GM12801 (cell line): Measurements from ENCODE around the gene LYRM4.

Experiments
- TF ChIP-seq, protein P1 (sequence below): IDR thresholded peaks from one replicate; pipeline ENCODE4 v1.5.1; 2011; ENCODE audit warnings: control low read depth; ENCODE audit not compliant: insufficient read length; ENCODE audit errors: extremely low read depth

Gene LYRM4

DNA sequence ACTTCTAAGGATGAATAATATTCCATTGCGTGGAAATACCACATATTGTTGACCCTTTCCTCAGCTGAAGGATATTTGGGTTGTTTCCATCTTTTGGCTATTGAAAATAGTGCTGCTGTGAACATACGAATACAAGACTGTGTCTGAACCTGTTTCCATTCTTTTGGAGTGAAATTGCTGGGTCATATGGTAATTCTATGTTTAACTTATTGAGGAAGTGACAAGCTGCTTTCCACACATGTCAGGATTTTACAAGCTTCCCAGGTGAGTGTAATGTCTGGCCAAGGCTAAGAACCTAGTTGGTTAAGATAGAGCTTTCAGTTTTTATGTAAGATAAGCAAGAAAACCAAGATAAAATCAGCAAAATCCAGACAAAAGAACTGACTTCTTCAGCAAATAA lies 126.8 kb downstream of the LYRM4 start:
- TF ChIP-seq, protein P1, sequence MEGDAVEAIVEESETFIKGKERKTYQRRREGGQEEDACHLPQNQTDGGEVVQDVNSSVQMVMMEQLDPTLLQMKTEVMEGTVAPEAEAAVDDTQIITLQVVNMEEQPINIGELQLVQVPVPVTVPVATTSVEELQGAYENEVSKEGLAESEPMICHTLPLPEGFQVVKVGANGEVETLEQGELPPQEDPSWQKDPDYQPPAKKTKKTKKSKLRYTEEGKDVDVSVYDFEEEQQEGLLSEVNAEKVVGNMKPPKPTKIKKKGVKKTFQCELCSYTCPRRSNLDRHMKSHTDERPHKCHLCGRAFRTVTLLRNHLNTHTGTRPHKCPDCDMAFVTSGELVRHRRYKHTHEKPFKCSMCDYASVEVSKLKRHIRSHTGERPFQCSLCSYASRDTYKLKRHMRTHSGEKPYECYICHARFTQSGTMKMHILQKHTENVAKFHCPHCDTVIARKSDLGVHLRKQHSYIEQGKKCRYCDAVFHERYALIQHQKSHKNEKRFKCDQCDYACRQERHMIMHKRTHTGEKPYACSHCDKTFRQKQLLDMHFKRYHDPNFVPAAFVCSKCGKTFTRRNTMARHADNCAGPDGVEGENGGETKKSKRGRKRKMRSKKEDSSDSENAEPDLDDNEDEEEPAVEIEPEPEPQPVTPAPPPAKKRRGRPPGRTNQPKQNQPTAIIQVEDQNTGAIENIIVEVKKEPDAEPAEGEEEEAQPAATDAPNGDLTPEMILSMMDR, result no peak

DNA sequence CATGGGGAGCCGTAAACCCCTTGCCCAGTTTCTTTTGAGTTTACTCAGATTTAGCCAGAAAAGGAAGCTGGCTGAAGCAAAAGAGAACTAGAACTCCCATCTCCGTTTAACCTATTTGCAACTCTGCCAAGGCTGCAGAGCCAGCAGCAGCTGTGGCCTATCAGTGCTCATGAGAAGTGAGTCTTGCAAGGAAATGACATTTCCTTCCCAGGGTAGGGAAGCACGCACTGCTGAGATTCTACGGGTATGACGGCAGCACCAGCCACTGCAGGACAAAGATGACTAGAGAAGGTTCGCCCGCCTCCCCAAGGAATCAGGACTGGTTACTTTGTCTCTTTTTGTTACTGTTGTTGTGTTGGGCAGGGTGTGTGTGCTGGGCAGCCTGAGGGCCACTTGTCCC lies 128.0 kb downstream of the LYRM4 start:
- TF ChIP-seq, protein P1, result no peak

DNA sequence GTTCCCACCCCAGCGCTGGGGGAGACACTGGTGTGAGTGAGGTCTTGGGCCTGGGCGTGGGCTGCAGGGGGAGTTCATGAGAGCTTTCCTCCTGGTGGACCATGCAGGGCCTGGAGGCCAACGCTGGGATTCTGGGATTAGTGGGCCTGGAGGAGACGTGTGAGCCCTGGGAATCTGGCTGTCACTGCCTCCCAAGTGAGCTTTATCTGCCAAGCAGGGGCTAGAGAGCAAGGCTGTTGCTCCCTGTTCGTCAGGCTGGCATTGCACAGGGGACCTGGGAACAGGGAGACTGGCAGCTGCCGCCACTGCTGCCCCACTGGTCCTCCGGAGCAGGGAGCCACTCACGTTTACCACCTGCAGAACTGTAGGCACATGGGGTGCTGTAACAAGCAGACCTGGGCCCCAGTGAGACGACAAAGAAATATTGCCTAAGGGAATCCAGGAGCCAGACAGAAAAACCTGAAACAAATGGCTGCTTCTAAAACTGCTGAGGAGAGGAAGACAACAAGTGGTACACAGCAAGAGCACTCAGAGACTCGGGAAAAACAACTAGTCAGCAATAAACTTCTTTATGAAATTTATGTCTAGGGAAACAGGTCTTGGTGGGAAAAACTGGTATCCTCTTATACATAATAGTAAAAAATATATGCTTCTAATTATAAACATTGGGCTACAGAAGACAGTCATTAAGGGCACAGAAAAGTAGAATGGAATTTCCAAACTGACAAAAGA lies 130.4 kb downstream of the LYRM4 start:
- TF ChIP-seq, protein P1, result no peak

DNA sequence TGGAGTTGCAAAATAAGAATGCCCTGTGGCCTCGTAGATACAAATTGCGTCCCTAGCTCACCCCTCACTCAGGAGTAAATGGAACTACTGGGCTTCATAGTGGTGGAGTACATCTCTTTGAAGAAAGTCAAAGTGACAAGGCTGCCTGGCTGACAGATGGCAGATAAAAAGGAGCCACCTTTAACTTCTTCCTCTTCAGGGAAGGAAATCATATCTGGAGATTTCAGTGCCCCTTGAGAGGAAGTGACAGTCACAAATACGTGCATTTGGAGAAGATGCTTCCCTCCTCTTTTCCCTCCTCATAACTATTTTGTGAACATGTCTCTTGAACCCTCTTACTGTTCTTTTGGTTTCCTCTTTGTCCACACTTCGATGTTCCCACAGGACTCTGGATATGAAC lies 132.4 kb downstream of the LYRM4 start:
- TF ChIP-seq, protein P1, result no peak

DNA sequence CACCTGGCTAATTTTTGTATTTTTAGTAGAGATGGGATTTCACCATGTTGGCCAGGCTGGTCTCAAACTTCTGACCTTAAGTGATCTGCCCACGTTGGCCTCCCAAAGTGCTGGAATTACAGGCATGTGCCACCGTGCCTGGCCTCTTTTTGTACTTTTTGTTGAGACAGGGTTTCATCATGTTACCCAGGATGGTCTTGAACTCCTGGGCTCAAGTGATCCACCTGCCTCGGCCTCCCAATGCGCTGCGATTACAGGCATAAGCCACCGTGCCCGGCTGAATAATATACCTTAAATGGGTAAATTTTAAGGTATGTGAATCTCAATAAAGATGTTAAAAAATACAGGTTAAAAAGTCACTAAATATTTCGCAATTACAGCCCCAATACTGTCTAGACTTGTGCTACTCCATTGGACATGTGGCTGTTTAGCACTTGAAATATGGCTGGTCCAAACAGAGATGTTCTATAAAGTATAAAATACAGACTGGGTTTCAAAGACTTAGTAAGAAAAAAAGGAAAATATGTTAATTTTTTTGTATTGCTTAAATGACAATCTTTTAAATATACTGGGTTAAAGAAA lies 133.6 kb downstream of the LYRM4 start:
- TF ChIP-seq, protein P1, result no peak

DNA sequence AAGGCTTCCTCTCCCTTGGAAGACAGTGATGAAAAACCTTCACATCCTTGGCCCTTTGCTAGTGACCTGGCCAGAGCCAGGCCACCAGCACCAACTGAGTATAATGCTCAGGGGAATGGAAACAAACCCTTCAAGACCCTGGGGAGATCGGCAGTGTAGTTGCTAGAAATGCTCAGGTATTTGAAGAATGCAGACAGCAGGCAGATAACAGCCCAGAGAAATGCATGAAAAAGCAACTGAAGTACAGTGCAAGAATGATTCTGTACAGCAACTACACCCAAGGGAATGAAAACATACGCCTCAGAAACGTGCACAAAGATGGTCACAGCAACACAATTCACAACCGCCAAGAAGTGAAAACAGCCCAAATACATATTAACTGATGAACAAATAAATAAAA lies 134.5 kb downstream of the LYRM4 start:
- TF ChIP-seq, protein P1, result no peak

DNA sequence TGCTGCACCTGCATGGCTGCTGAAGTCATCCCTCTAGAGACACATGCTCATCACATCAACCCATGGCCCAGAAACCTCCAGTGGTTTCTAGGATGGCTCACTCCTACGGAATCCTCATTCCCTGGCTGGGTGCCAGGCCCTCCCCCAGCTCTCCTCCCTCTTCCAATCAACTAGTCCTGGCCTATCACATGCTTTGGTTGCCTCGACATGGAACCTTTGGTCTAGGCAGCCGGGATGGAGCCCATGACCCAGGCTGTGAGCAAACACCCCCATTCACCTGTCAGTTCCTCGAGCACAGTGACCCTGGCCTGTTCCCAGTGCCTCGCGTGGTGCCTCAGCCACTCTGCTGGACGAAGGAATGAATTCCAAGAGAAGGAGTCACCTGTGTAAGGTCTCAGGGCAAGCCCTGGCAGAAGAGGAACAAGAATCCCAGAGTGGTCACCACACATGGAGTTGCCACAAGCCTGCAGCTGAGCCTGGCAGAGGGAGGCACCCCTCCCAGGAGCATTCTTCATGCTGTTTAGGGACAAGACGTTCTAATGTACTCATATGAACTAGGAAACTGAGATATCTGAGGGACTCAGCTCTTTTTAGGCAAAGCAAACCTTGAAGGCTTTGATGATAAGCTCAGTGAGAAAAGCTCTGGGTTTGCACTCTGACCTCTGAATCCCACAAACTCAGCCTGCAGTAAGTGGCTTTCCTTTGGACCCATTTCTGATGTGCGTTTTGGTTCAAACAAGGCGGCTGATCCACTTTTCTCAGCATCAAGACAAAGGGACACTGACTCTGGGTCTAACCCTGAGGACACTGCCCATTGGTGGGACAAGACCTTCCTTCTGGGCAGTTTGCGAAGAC lies 135.4 kb downstream of the LYRM4 start:
- TF ChIP-seq, protein P1, result no peak
